Liver (tissue), 9 donors: ENCODE data around the gene OR1I1. TPM values are rescaled to one million over a fixed set of nuclear protein-coding genes. Genes with fewer than 3 reads are reported as not detected.

ENCODE experiments used
- DNase-seq: peaks from one replicate; pipeline ENCODE4 v3.0.0-alpha.2; 2017; ENCODE audit warnings: low spot score
- H3K27ac ChIP-seq, 2 donors: one replicate each; pipeline ENCODE4 v1.7.0; 2013; ENCODE audit warnings: inconsistent platforms in 2 of 2, low read length in 2 of 2, control low read depth in 1 of 2, low read depth in 1 of 2, mild to moderate bottlenecking in 1 of 2
- H3K27me3 ChIP-seq, 4 donors: one replicate each; pipeline versions ENCODE4 v1.6.1 to v1.7.0; 2013; ENCODE audit warnings: low read length in 3 of 4, inconsistent platforms in 1 of 4, mild to moderate bottlenecking in 1 of 4, moderate library complexity in 1 of 4; ENCODE audit not compliant: control insufficient read depth in 4 of 4, insufficient read depth in 4 of 4
- H3K36me3 ChIP-seq, 4 donors: one replicate each; pipeline versions ENCODE4 v1.6.1 to v1.7.0; 2013; ENCODE audit warnings: low read length in 3 of 4, mild to moderate bottlenecking in 3 of 4, low read depth in 1 of 4, moderate library complexity in 1 of 4; ENCODE audit not compliant: control insufficient read depth in 4 of 4, insufficient read depth in 3 of 4
- H3K4me1 ChIP-seq, 4 donors: one replicate each; pipeline versions ENCODE4 v1.6.1 to v1.7.0; 2013; ENCODE audit warnings: low read length in 3 of 4, mild to moderate bottlenecking in 3 of 4, moderate library complexity in 1 of 4; ENCODE audit not compliant: control insufficient read depth in 4 of 4, insufficient read depth in 4 of 4
- H3K4me3 ChIP-seq, 3 donors: one replicate each; pipeline versions ENCODE4 v1.6.1 to v1.7.0; 2013; ENCODE audit warnings: low read length in 3 of 3, control low read depth in 1 of 3, low read depth in 1 of 3, mild to moderate bottlenecking in 1 of 3
- H3K9ac ChIP-seq, 2 donors: one replicate each; pipeline ENCODE4 v1.7.0; 2013; ENCODE audit warnings: low read length in 2 of 2, mild to moderate bottlenecking in 2 of 2, moderate library complexity in 2 of 2, control low read depth in 1 of 2, low read depth in 1 of 2
- H3K9me3 ChIP-seq, 4 donors: one replicate each; pipeline versions ENCODE4 v1.6.1 to v1.7.0; 2013; ENCODE audit warnings: low read length in 3 of 4; ENCODE audit not compliant: control insufficient read depth in 4 of 4
- EGR1 ChIP-seq, 2 donors: IDR thresholded peaks; 2 replicates each; pipeline ENCODE4 v1.6.1; 2016 to 2018; ENCODE audit warnings: antibody characterized with exemption in 2 of 2, low read depth in 2 of 2
- FOXA1 ChIP-seq: IDR thresholded peaks from 2 replicates; pipeline ENCODE4 v1.6.1; 2016; ENCODE audit warnings: antibody characterized with exemption
- FOXA2 ChIP-seq: IDR thresholded peaks from 2 replicates; pipeline ENCODE4 v1.6.1; 2016; ENCODE audit warnings: antibody characterized with exemption
- GABPA ChIP-seq, 2 donors: IDR thresholded peaks in 1 of 2; conservative IDR thresholded peaks in 1 of 2; 2 replicates each; pipeline ENCODE4 v1.6.1; 2016; ENCODE audit warnings: antibody characterized with exemption in 2 of 2, mild to moderate bottlenecking in 1 of 2, moderate library complexity in 1 of 2
- HNF4A ChIP-seq, 2 donors: conservative IDR thresholded peaks; 2 replicates each; pipeline ENCODE4 v1.6.1; 2016; ENCODE audit warnings: antibody characterized with exemption in 2 of 2, mild to moderate bottlenecking in 2 of 2
- HNF4G ChIP-seq: IDR thresholded peaks from 2 replicates; pipeline ENCODE4 v1.6.1; 2016; ENCODE audit warnings: antibody characterized with exemption
- RAD21 ChIP-seq, 2 donors: IDR thresholded peaks; 2 replicates each; pipeline ENCODE4 v1.6.1; 2016; ENCODE audit warnings: antibody characterized with exemption in 2 of 2, mild to moderate bottlenecking in 2 of 2
- RXRA ChIP-seq, 2 donors: IDR thresholded peaks; 2 replicates each; pipeline ENCODE4 v1.6.1; 2017 to 2018; ENCODE audit warnings: antibody characterized with exemption in 2 of 2, mild to moderate bottlenecking in 1 of 2
- SP1 ChIP-seq: IDR thresholded peaks from 2 replicates; pipeline ENCODE4 v1.6.1; 2018; ENCODE audit warnings: antibody characterized with exemption, mild to moderate bottlenecking
- TAF1 ChIP-seq: conservative IDR thresholded peaks from 2 replicates; pipeline ENCODE4 v1.6.1; 2016; ENCODE audit warnings: antibody characterized with exemption, mild to moderate bottlenecking
- WGBS: extraction: QIAGEN DNeasy Blood & Tissue Kit; methylation state at CpG from one replicate; pipeline ENCODE4 v1.1.7; 2013; 5-methylcytosine and 5-hydroxymethylcytosine counted together
- polyA plus RNA-seq, 2 donors: library from polyadenylated mRNA; stranded (reverse) in 1 of 2; unstranded in 1 of 2; fragments of 200-250 nt in 1 of 2; fragments of >200 nt in 1 of 2; fragmentation: Nextera tagmentation in 1 of 2; extraction: Ambion mirVana in 1 of 2; gene quantifications; one replicate each; pipeline versions ENCODE4 v1.2.1 to v1.2.3, GENCODE V29; 2013 to 2015
- total RNA-seq, 2 donors: library from RNA; depleted of rRNA; stranded (reverse); fragments of >200 nt; gene quantifications; one replicate each; pipeline ENCODE4 v1.2.3, GENCODE V29; 2014
- TF ChIP-seq, protein P1 (sequence below): IDR thresholded peaks from 2 replicates; pipeline ENCODE4 v1.6.1; 2016; ENCODE audit warnings: antibody characterized with exemption
- TF ChIP-seq, protein P2 (sequence below): fragments of 150-350 bp; IDR thresholded peaks from 2 replicates; pipeline ENCODE4 v1.5.1; 2017; ENCODE audit warnings: improper control_type of control experiment, low read depth, low read length; ENCODE audit not compliant: missing input control
- TF ChIP-seq, protein P3 (sequence below): IDR thresholded peaks from 2 replicates; pipeline ENCODE4 v1.6.1; 2016; ENCODE audit warnings: antibody characterized with exemption, mild to moderate bottlenecking
- TF ChIP-seq, protein P4 (sequence below): IDR thresholded peaks from 2 replicates; pipeline ENCODE4 v1.6.1; 2016; ENCODE audit warnings: antibody characterized with exemption
- donor health status: healthy.
- donor health status: healthy.
- donor health status: healthy.
- donor health status: healthy.
- donor health status: healthy.

OR1I1 gene
- total and polyA plus RNA-seq, 4 donors: not detected

DNA sequence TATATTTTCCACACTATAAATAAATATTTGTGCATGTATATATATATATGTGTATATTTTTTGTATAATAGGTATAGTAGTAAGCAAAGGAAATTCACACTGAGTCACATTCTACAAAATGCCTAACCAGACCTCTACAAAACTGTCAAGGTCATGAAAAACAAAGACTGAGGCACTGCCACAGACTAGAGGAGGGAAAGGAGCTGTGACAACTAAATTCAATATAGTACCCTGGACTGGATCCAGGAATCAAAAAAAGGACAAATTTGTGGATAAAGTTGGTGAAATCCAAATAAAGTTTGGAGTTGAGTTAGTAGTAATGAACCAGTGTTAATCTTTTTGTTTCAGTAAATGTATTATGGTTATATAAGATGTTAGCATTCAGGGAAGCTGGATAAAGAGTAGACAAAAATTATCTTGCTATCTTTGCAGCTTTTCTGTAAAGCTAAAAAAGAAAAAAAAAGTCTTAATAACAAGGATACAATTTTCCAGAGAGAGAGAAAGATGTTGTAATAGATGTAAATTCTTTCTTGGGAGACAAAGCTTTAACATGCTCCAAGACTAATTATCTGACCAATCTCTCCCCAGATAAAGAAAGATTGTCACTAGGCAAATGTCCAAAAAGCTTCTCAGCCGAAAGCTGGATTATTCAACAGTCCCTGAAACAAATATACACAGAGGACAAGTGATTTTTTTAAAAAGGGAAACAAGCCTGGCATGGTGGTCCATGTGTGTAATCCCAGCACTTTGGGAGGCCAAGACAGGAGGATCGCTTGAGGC lies 44.3 kb downstream of the OR1I1 start:
- peak overlapping the region in 1 of 2 donors; percentile 54 for H3K9ac ChIP-seq
- H3K27ac ChIP-seq: no peak overlapping the region
- H3K27me3 ChIP-seq: no peaks in the 10 kb centered on the region
- H3K4me3 ChIP-seq: peak overlapping the region in 2 of 3 donors; percentile 22 to 76
- TF ChIP-seq, protein P1, sequence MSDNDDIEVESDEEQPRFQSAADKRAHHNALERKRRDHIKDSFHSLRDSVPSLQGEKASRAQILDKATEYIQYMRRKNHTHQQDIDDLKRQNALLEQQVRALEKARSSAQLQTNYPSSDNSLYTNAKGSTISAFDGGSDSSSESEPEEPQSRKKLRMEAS: no peak
- TF ChIP-seq HNF4A (conservative IDR thresholded peaks at IDR 0.05) (no peak), RXRA (IDR thresholded peaks at IDR 0.05) (no peak), GABPA (IDR thresholded peaks at IDR 0.05 in 1 of 2, conservative IDR thresholded peaks at IDR 0.05 in 1 of 2) (no peak), FOXA2 (no peak), HNF4G (no peak), TAF1 (no peak), RAD21 (IDR thresholded peaks at IDR 0.05) (no peak), EGR1 (IDR thresholded peaks at IDR 0.05; ENCODE audit: low read depth in 2 of 2) (no peak), FOXA1 (no peak), SP1 (no peak)
- TF ChIP-seq, protein P2, sequence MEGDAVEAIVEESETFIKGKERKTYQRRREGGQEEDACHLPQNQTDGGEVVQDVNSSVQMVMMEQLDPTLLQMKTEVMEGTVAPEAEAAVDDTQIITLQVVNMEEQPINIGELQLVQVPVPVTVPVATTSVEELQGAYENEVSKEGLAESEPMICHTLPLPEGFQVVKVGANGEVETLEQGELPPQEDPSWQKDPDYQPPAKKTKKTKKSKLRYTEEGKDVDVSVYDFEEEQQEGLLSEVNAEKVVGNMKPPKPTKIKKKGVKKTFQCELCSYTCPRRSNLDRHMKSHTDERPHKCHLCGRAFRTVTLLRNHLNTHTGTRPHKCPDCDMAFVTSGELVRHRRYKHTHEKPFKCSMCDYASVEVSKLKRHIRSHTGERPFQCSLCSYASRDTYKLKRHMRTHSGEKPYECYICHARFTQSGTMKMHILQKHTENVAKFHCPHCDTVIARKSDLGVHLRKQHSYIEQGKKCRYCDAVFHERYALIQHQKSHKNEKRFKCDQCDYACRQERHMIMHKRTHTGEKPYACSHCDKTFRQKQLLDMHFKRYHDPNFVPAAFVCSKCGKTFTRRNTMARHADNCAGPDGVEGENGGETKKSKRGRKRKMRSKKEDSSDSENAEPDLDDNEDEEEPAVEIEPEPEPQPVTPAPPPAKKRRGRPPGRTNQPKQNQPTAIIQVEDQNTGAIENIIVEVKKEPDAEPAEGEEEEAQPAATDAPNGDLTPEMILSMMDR: no peak
- TF ChIP-seq, protein P3, sequence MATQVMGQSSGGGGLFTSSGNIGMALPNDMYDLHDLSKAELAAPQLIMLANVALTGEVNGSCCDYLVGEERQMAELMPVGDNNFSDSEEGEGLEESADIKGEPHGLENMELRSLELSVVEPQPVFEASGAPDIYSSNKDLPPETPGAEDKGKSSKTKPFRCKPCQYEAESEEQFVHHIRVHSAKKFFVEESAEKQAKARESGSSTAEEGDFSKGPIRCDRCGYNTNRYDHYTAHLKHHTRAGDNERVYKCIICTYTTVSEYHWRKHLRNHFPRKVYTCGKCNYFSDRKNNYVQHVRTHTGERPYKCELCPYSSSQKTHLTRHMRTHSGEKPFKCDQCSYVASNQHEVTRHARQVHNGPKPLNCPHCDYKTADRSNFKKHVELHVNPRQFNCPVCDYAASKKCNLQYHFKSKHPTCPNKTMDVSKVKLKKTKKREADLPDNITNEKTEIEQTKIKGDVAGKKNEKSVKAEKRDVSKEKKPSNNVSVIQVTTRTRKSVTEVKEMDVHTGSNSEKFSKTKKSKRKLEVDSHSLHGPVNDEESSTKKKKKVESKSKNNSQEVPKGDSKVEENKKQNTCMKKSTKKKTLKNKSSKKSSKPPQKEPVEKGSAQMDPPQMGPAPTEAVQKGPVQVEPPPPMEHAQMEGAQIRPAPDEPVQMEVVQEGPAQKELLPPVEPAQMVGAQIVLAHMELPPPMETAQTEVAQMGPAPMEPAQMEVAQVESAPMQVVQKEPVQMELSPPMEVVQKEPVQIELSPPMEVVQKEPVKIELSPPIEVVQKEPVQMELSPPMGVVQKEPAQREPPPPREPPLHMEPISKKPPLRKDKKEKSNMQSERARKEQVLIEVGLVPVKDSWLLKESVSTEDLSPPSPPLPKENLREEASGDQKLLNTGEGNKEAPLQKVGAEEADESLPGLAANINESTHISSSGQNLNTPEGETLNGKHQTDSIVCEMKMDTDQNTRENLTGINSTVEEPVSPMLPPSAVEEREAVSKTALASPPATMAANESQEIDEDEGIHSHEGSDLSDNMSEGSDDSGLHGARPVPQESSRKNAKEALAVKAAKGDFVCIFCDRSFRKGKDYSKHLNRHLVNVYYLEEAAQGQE: no peak
- TF ChIP-seq, protein P4, sequence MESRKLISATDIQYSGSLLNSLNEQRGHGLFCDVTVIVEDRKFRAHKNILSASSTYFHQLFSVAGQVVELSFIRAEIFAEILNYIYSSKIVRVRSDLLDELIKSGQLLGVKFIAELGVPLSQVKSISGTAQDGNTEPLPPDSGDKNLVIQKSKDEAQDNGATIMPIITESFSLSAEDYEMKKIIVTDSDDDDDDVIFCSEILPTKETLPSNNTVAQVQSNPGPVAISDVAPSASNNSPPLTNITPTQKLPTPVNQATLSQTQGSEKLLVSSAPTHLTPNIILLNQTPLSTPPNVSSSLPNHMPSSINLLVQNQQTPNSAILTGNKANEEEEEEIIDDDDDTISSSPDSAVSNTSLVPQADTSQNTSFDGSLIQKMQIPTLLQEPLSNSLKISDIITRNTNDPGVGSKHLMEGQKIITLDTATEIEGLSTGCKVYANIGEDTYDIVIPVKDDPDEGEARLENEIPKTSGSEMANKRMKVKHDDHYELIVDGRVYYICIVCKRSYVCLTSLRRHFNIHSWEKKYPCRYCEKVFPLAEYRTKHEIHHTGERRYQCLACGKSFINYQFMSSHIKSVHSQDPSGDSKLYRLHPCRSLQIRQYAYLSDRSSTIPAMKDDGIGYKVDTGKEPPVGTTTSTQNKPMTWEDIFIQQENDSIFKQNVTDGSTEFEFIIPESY: no peak
- H3K9me3 ChIP-seq: no peaks in the 10 kb centered on the region
- 69% methylated on average over 2 of the region's 2 CpGs for WGBS
- H3K4me1 ChIP-seq: peaks cover 0 to 21% (median 16%) of the 10 kb centered on the region in 4 donors
- no peak for DNase-seq
- peaks cover 0 to 10% (median 4%) of the 10 kb centered on the region in 4 donors for H3K36me3 ChIP-seq
